Mesodermal cell (in vitro differentiated cells): ENCODE measurements around the gene NAP1L4.

ENCODE experiments used
- H3K27ac ChIP-seq: 2 replicates; pipeline ENCODE4 v1.7.0; 2013; ENCODE audit warnings: mild to moderate bottlenecking, low read depth, low read length, moderate library complexity; ENCODE audit not compliant: severe bottlenecking
- H3K36me3 ChIP-seq: 2 replicates; pipeline ENCODE4 v1.7.1; 2013; ENCODE audit warnings: mild to moderate bottlenecking, low read length, moderate library complexity; ENCODE audit not compliant: control insufficient read depth, insufficient read depth
- H3K4me1 ChIP-seq: one replicate; pipeline ENCODE4 v1.7.1; 2013; ENCODE audit warnings: mild to moderate bottlenecking, low read length; ENCODE audit not compliant: insufficient read depth, control insufficient read depth, poor library complexity, severe bottlenecking
- H3K4me3 ChIP-seq: 2 replicates; pipeline ENCODE4 v1.7.0; 2013; ENCODE audit warnings: low read length, control low read depth, mild to moderate bottlenecking; ENCODE audit not compliant: insufficient read depth, poor library complexity, severe bottlenecking; ENCODE audit errors: extremely low read depth
- H3K9me3 ChIP-seq: 2 replicates; pipeline ENCODE4 v1.7.1; 2013; ENCODE audit warnings: mild to moderate bottlenecking, low read length, moderate library complexity; ENCODE audit not compliant: control insufficient read depth
- WGBS, 2 experiments: methylation state at CpG; one replicate each; pipeline ENCODE4 v1.1.5; 2013; ENCODE audit warnings: missing lambda C conversion rate in 2 of 2; ENCODE audit not compliant: insufficient coverage in 2 of 2; 5-methylcytosine and 5-hydroxymethylcytosine counted together

NAP1L4 gene

GRCh38 chr11:2990617-2991451 is 1.3 kb downstream of the NAP1L4 start:
- WGBS, 2 experiments, result 1% methylated on average over 9 to 13 of the region's 17 CpGs
- H3K4me3 ChIP-seq, result peak overlapping the region; percentile 90
- peaks cover 31% of the 10 kb centered on the region for H3K36me3 ChIP-seq
- H3K9me3 ChIP-seq, result no peaks in the 10 kb centered on the region
- H3K4me1 ChIP-seq, result peaks cover 18% of the 10 kb centered on the region
- H3K27ac ChIP-seq, result peak overlapping the region; percentile 85

GRCh38 chr11:2989551-2989950 is 2.6 kb downstream of the NAP1L4 start:
- H3K4me1 ChIP-seq, result peaks cover 18% of the 10 kb centered on the region
- 0% methylated on average over 1 of the region's 3 CpGs; no CpG with 5 or more reads in 1 of the 2 experiments for WGBS, 2 experiments

GRCh38 chr11:2989006-2989405 is 3.1 kb downstream of the NAP1L4 start:
- Histone ChIP-seq H3K9me3 (no peaks in the 10 kb centered on the region), H3K36me3 (peaks cover 41% of the 10 kb centered on the region), H3K27ac (no peak overlapping the region), H3K4me1 (peaks cover 18% of the 10 kb centered on the region), H3K4me3 (peak overlapping the region; percentile 90)
- 34% methylated on average over 4 of the region's 4 CpGs for WGBS, 2 experiments

More at GRCh38 chr11:2989551-2989950, 2.6 kb downstream of the NAP1L4 start:
- H3K27ac ChIP-seq, result no peak overlapping the region
- peaks cover 39% of the 10 kb centered on the region for H3K36me3 ChIP-seq
- no peaks in the 10 kb centered on the region for H3K9me3 ChIP-seq
- H3K4me3 ChIP-seq, result peak overlapping the region; percentile 90

- no peak overlapping the region for H3K4me3 ChIP-seq
- peaks cover 18% of the 10 kb centered on the region for H3K4me1 ChIP-seq
- H3K36me3 ChIP-seq, result peaks cover 46% of the 10 kb centered on the region
- H3K27ac ChIP-seq, result no peak overlapping the region
- 97% methylated on average over 8 to 10 of the region's 11 CpGs for WGBS, 2 experiments
- no peaks in the 10 kb centered on the region for H3K9me3 ChIP-seq
Measured at GRCh38 chr11:2987881-2988861, 4.0 kb downstream of the NAP1L4 start.

- Histone ChIP-seq H3K27ac (no peak overlapping the region), H3K4me1 (peaks cover 8% of the 10 kb centered on the region), H3K36me3 (peaks cover 54% of the 10 kb centered on the region), H3K4me3 (no peak overlapping the region), H3K9me3 (no peaks in the 10 kb centered on the region)
- WGBS, 2 experiments, result 100% methylated on average over 1 of the region's 4 CpGs
Measured at GRCh38 chr11:2983908-2984307, 8.2 kb downstream of the NAP1L4 start.

- H3K9me3 ChIP-seq, result no peaks in the 10 kb centered on the region
- WGBS, 2 experiments, result 80% methylated on average over 1 of the region's 2 CpGs; no CpG with 5 or more reads in 1 of the 2 experiments
- H3K27ac ChIP-seq, result no peak overlapping the region
- H3K4me3 ChIP-seq, result no peak overlapping the region
- H3K4me1 ChIP-seq, result no peaks in the 10 kb centered on the region
- peaks cover 56% of the 10 kb centered on the region for H3K36me3 ChIP-seq
Measured at GRCh38 chr11:2982214-2982613, 9.9 kb downstream of the NAP1L4 start.

GRCh38 chr11:2981130-2981529 is 11.0 kb downstream of the NAP1L4 start:
- H3K4me3 ChIP-seq, result no peak overlapping the region
- WGBS, 2 experiments, result 94 to 100% methylated on average over 3 to 4 of the region's 8 CpGs
- no peaks in the 10 kb centered on the region for H3K9me3 ChIP-seq
- H3K27ac ChIP-seq, result no peak overlapping the region
- H3K4me1 ChIP-seq, result no peaks in the 10 kb centered on the region
- peaks cover 56% of the 10 kb centered on the region for H3K36me3 ChIP-seq

GRCh38 chr11:2980168-2980840 is 11.8 kb downstream of the NAP1L4 start:
- WGBS, 2 experiments, result 100% methylated on average over 1 of the region's 6 CpGs
- no peak overlapping the region for H3K4me3 ChIP-seq
- H3K36me3 ChIP-seq, result peaks cover 59% of the 10 kb centered on the region
- H3K9me3 ChIP-seq, result no peaks in the 10 kb centered on the region
- no peak overlapping the region for H3K27ac ChIP-seq
- H3K4me1 ChIP-seq, result no peaks in the 10 kb centered on the region

GRCh38 chr11:2977113-2977512 is 15.0 kb downstream of the NAP1L4 start:
- peaks cover 75% of the 10 kb centered on the region for H3K36me3 ChIP-seq
- H3K9me3 ChIP-seq, result no peaks in the 10 kb centered on the region
- 92 to 100% methylated on average over 5 of the region's 7 CpGs for WGBS, 2 experiments
- H3K27ac ChIP-seq, result no peak overlapping the region
- H3K4me3 ChIP-seq, result no peak overlapping the region
- H3K4me1 ChIP-seq, result no peaks in the 10 kb centered on the region
